ENCODE measurements around the gene RSPH1.

The RSPH1 gene

DNA sequence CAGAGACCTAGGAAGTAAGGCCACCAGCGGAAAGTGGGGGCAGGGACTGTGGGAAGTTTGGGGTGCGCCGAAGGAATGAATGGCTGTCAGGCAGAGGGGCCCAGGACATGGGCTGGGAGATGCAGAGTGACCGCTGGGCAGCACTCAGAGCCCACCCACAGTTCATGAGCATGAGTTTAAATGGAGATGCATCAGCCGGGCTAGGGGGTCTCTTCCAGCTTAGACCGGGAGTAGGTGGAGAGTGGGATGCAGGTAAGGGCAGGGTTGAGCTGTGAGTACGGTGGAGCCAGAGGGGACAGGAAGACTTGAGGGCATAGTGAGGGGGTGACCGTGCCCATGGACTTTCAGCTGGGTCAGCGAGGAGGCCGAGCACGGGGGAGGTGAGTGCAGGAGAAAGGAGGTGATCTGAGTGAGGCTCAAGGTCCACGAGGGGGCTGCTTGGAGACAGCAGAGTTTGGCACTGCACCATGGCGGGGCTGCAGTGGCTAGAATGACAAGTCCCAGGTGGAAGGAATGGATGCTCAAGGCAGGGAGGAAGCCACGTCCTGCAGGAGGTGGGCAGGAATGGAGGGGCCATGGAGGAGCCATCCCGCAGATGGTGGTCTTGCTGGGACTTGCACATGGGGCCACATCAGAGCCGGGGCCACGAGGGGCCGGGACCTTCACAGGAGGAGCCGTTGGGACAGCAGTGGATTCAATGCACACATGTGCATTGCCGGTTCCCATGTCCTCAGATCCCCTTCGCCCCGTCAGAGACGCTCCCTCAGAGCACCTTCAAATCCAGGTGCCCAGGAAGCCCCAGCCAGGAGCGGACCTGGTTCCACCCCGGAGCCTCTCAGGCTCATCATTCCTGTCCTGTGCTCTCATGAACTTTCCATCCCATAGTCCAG, 57.5 kb downstream of the RSPH1 start:
- ChIA-PET POLR2A (no interaction called here), CTCF (no interaction called here)

DNA sequence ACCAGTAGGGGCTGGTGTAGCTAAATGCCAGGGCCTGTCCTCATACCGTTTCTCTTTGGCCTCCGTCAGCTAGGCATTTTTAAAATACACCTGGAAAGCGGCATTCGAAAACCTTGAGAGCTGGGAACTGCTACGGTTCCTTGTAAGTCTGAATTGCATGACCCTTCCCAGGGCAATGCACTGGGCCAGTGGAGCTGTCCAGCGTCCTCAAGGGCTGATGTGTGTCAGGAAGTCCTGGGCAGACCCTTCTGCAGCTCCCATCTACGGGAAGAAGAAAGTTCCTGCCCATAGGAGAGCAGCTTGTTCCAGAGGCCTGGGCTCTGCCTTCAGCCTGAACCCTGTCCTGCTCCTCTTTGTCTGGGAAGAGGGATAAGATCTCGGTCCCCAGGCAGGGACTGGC, 58.2 kb downstream of the RSPH1 start:
- DNase-seq (ENCODE audit: extremely low spot score), result no peak
- ChIA-PET POLR2A (no interaction called here), CTCF (no interaction called here)
- TF ChIP-seq FOXK2 (IDR thresholded peaks at IDR 0.05) (no peak), BHLHE40 (IDR thresholded peaks at IDR 0.05; ENCODE audit: borderline replicate concordance) (no peak), HDGF (IDR thresholded peaks at IDR 0.05; ENCODE audit: borderline replicate concordance) (no peak), L3MBTL2 (conservative IDR thresholded peaks at IDR 0.05) (no peak), SUZ12 (IDR thresholded peaks at IDR 0.05) (no peak), NFRKB (IDR thresholded peaks at IDR 0.05) (no peak), ELF4 (IDR thresholded peaks at IDR 0.05) (no peak), LEF1 (IDR thresholded peaks at IDR 0.05; ENCODE audit: borderline replicate concordance) (no peak)
- TF ChIP-seq, protein P1, sequence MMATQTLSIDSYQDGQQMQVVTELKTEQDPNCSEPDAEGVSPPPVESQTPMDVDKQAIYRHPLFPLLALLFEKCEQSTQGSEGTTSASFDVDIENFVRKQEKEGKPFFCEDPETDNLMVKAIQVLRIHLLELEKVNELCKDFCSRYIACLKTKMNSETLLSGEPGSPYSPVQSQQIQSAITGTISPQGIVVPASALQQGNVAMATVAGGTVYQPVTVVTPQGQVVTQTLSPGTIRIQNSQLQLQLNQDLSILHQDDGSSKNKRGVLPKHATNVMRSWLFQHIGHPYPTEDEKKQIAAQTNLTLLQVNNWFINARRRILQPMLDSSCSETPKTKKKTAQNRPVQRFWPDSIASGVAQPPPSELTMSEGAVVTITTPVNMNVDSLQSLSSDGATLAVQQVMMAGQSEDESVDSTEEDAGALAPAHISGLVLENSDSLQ (IDR thresholded peaks at IDR 0.05), result no peak

More for the DNA sequence above, 57.5 kb downstream of the RSPH1 start:
- no peak for TF ChIP-seq L3MBTL2 (conservative IDR thresholded peaks at IDR 0.05)
- no peak for TF ChIP-seq SP1 (IDR thresholded peaks at IDR 0.05)
- no peak for TF ChIP-seq FOXK2 (IDR thresholded peaks at IDR 0.05)
- DNase-seq (ENCODE audit: extremely low spot score), result no peak

DNA sequence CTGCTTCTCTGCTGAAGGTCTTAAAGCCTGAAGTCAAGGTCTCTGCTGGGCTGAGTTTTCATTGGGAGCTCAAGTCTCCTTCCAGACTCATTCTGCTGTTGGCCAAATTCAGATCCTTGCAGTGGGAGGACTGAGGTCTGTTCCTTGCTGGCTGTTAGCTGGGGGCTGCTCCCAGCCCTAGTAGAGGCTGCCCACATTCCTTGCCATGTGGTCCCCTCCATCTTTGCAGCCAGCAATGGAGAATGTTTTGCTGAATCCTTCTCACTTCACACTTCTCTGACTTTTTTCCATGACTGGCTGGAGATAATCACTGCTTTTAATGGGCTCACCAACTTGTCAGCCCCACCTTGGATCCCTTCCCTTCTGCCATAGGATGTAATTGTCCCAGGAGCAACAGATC, 59.1 kb downstream of the RSPH1 start:
- ChIA-PET CTCF (no interaction called here), POLR2A (no interaction called here)
- no peak for DNase-seq (ENCODE audit: extremely low spot score)
- TF ChIP-seq TARDBP (IDR thresholded peaks at IDR 0.05) (no peak), SP1 (IDR thresholded peaks at IDR 0.05) (no peak), HDGF (IDR thresholded peaks at IDR 0.05; ENCODE audit: borderline replicate concordance) (no peak), NFRKB (IDR thresholded peaks at IDR 0.05) (no peak), LEF1 (IDR thresholded peaks at IDR 0.05; ENCODE audit: borderline replicate concordance) (no peak), SUZ12 (IDR thresholded peaks at IDR 0.05) (no peak), BHLHE40 (IDR thresholded peaks at IDR 0.05; ENCODE audit: borderline replicate concordance) (no peak), FOXM1 (IDR thresholded peaks at IDR 0.05; ENCODE audit: borderline replicate concordance) (no peak), CTBP1 (IDR thresholded peaks at IDR 0.05; ENCODE audit: borderline replicate concordance) (no peak), ZNF384 (IDR thresholded peaks at IDR 0.05) (no peak), ARNT (IDR thresholded peaks at IDR 0.05) (no peak), FOXK2 (IDR thresholded peaks at IDR 0.05) (no peak), FOXA1 (IDR thresholded peaks at IDR 0.05) (no peak)
- TF ChIP-seq, protein P1 (IDR thresholded peaks at IDR 0.05), result no peak

DNA sequence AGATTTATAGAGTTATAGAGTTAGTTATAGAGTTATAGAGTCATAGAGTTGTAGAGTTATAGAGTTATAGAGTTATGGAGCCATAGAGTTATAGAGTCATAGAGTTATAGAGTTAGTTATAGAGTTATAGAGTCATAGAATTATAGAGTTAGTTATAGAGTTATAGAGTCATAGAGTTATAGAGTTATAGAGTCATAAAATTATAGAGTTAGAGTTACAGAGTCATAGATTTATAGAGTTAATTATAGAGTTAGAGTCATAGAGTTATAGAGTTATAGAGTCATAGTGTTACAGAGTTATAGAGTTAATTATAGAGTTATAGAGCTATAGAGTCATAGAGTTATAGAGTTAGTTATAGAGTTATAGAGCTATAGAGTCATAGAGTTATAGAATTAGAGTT, 60.2 kb downstream of the RSPH1 start:
- no peak for DNase-seq (ENCODE audit: extremely low spot score)
- ChIA-PET POLR2A (no interaction called here), CTCF (no interaction called here)
- no peak for TF ChIP-seq HDGF (IDR thresholded peaks at IDR 0.05; ENCODE audit: borderline replicate concordance)

DNA sequence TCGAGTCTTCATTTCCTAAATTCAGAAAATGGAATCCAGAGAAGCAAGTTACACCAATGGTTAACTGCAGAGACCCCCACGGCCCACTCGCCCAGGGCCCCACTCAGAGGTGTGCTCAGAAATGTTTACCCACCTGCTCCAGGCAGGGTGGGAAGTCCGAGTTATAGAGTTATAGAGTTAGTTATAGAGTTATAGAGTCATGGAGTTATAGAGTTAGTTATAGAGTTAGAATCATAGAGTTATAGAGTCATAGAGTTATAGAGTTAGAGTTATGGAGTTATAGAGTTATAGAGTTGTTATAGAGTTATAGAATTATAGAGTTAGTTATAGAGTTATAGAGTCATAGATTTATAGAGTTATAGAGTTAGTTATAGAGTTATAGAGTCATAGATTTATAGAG, 60.6 kb downstream of the RSPH1 start:
- no peak for DNase-seq (ENCODE audit: extremely low spot score)
- POLR2A ChIA-PET, result no interaction called here
- TF ChIP-seq L3MBTL2 (conservative IDR thresholded peaks at IDR 0.05), result no peak
- TF ChIP-seq ARNT (IDR thresholded peaks at IDR 0.05), result no peak
- TF ChIP-seq, protein P1 (IDR thresholded peaks at IDR 0.05), result no peak
- CTCF ChIA-PET, result no interaction called here

DNA sequence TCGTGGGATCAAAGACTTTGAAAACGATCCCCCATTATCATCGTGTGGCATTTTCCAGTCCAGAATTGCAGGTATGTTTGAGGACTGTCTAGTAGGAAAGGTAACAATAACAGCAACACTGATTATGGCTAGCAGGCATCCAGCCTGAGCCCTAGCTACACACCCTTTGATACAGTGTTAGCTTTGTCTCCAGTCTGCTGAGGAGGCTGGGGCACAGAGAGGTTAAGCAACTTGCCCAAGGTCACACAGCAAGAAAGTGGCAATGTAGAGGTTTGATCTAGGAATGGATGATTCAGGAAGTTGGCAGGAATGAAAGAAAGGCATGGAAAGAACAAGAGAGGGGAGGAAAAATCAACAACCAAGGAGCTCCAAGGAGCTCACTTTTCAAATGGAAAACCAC, 61.1 kb downstream of the RSPH1 start:
- ChIA-PET POLR2A (no interaction called here), CTCF (no interaction called here)
- no peak for DNase-seq (ENCODE audit: extremely low spot score)
- TF ChIP-seq BHLHE40 (IDR thresholded peaks at IDR 0.05; ENCODE audit: borderline replicate concordance) (no peak), FOXM1 (IDR thresholded peaks at IDR 0.05; ENCODE audit: borderline replicate concordance) (no peak), FOXK2 (IDR thresholded peaks at IDR 0.05) (no peak), CTBP1 (IDR thresholded peaks at IDR 0.05; ENCODE audit: borderline replicate concordance) (no peak)

DNA sequence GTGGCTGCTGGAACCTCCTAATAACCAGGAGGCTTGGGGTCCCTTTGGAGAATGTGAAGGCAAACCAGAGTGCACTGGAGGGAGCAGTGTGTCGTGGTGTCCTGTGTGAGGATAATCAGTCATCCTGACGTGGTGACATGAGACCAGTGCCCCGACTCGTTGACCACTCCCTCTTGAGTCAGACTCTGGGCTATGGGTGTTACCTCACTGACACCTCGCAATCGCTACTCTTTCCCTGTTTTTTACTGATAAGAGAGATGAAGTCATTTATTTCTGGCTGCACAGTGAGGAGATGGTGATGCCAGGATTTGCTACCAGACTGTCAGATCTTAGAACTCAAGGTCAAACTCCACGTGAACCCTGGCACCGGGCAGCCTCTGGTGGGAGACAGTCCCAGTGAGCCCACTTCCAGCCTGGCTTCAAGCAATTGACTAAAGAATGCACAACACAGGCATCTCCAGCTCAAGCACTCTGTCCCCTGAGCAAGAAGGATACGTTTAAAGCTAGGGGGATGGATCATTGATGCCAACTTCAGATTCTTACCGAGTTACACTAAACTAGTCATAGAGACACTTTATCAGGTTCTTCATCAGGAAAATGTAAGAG, 62.0 kb downstream of the RSPH1 start:
- TF ChIP-seq SUZ12 (IDR thresholded peaks at IDR 0.05), result no peak
- TF ChIP-seq ZNF384 (IDR thresholded peaks at IDR 0.05), result no peak
- TF ChIP-seq FOXA1 (IDR thresholded peaks at IDR 0.05), result no peak
- TF ChIP-seq TARDBP (IDR thresholded peaks at IDR 0.05), result no peak
- TF ChIP-seq L3MBTL2 (conservative IDR thresholded peaks at IDR 0.05), result no peak
- TF ChIP-seq FOXM1 (IDR thresholded peaks at IDR 0.05; ENCODE audit: borderline replicate concordance), result no peak
- TF ChIP-seq, protein P1 (IDR thresholded peaks at IDR 0.05), result no peak
- no peak for TF ChIP-seq SP1 (IDR thresholded peaks at IDR 0.05)
- TF ChIP-seq ELF4 (IDR thresholded peaks at IDR 0.05), result no peak
- TF ChIP-seq NFRKB (IDR thresholded peaks at IDR 0.05), result no peak
- no peak for TF ChIP-seq ARNT (IDR thresholded peaks at IDR 0.05)
- TF ChIP-seq HDGF (IDR thresholded peaks at IDR 0.05; ENCODE audit: borderline replicate concordance), result no peak
- TF ChIP-seq FOXK2 (IDR thresholded peaks at IDR 0.05), result no peak
- DNase-seq (ENCODE audit: extremely low spot score), result no peak
- CTCF ChIA-PET, result no interaction called here
- POLR2A ChIA-PET, result no interaction called here

Measured in HEK293T (cell line).